Neural cell (in vitro differentiated cells): ENCODE results near the gene IFTAP. TPM values are rescaled to one million over a fixed set of nuclear protein-coding genes. Genes with fewer than 3 reads are reported as not detected.
A peak's percentile ranks its signal among the peaks of the same experiment; 100 is the strongest.

ENCODE experiments used
- H2AFZ ChIP-seq: fragments of 200-600, 300-800 bp; sonication (generic), shearing (Covaris generic); 2 replicates; pipeline ENCODE4 v1.6.0; 2014; ENCODE audit warnings: low read depth, mild to moderate bottlenecking, antibody characterized with exemption, low read length, moderate library complexity
- H3F3A ChIP-seq: fragments of 200-600 bp; shearing (Covaris generic); 2 replicates; pipeline ENCODE4 v1.6.1; 2016; ENCODE audit warnings: mild to moderate bottlenecking, moderate library complexity, mixed read lengths, antibody characterized with exemption, low read length; ENCODE audit not compliant: insufficient read depth, poor library complexity, severe bottlenecking
- H3K27ac ChIP-seq: fragments of 200-600, 300-800 bp; sonication (generic), shearing (Covaris generic); 2 replicates; pipeline ENCODE4 v1.5.1; 2014; ENCODE audit warnings: mild to moderate bottlenecking, low read length, moderate library complexity
- H3K27me3 ChIP-seq: fragments of 300-800, 200-600 bp; sonication (generic), shearing (Covaris generic); 2 replicates; pipeline ENCODE4 v1.6.0; 2014; ENCODE audit warnings: mild to moderate bottlenecking, low read depth, low read length, moderate library complexity; ENCODE audit not compliant: insufficient read depth
- H3K36me3 ChIP-seq: fragments of 300-800, 200-600 bp; sonication (generic), shearing (Covaris generic); 2 replicates; pipeline ENCODE4 v1.5.1; 2014; ENCODE audit warnings: mild to moderate bottlenecking, antibody characterized with exemption, low read length, moderate library complexity; ENCODE audit not compliant: insufficient read depth
- H3K4me2 ChIP-seq: fragments of 300-800, 200-600 bp; sonication (generic), shearing (Covaris generic); 2 replicates; pipeline ENCODE4 v1.6.0; 2014; ENCODE audit warnings: mild to moderate bottlenecking, low read length
- H3K4me3 ChIP-seq: fragments of 300-800, 200-600 bp; sonication (generic), shearing (Covaris generic); 2 replicates; pipeline ENCODE4 v1.5.1; 2014; ENCODE audit warnings: mild to moderate bottlenecking, low read length, moderate library complexity
- H3K79me2 ChIP-seq: fragments of 200-600 bp; shearing (Covaris generic); replicated peaks from 2 replicates; pipeline ENCODE4 v1.6.0; 2014; ENCODE audit warnings: mild to moderate bottlenecking, low read length, moderate library complexity; ENCODE audit not compliant: insufficient read depth
- H3K9ac ChIP-seq: fragments of 300-800, 200-600 bp; sonication (generic), shearing (Covaris generic); 2 replicates; pipeline ENCODE4 v1.6.1; 2016; ENCODE audit warnings: mild to moderate bottlenecking, low read length, mixed read lengths
- H3K9me2 ChIP-seq: fragments of 200-600 bp; shearing (Covaris generic); 2 replicates; pipeline ENCODE4 v1.6.1; 2016; ENCODE audit warnings: mild to moderate bottlenecking, low read length, mixed read lengths; ENCODE audit not compliant: insufficient read depth
- H3K9me3 ChIP-seq: fragments of 200-600, 300-800 bp; sonication (generic), shearing (Covaris generic); 2 replicates; pipeline ENCODE4 v1.6.1; 2016; ENCODE audit warnings: mild to moderate bottlenecking, mixed run types, low read length, moderate library complexity, mixed read lengths
- H4K20me1 ChIP-seq: fragments of 200-600 bp; shearing (Covaris generic); 2 replicates; pipeline ENCODE4 v1.6.1; 2016; ENCODE audit warnings: mild to moderate bottlenecking, mixed run types; ENCODE audit not compliant: insufficient read depth
- CTCF ChIP-seq: fragments of 450-650 bp; IDR thresholded peaks from 2 replicates; pipeline ENCODE4 v1.5.1; 2014; ENCODE audit warnings: antibody characterized with exemption, mild to moderate bottlenecking, moderate library complexity; ENCODE audit not compliant: poor library complexity, severe bottlenecking
- EP300 ChIP-seq: fragments of 450-650 bp; conservative IDR thresholded peaks from 2 replicates; pipeline ENCODE4 v1.6.1; 2014; ENCODE audit warnings: antibody characterized with exemption, mild to moderate bottlenecking, moderate library complexity; ENCODE audit not compliant: poor library complexity, severe bottlenecking
- EZH2 ChIP-seq: fragments of 200-600, 300-800 bp; shearing (Covaris generic), sonication (generic); IDR thresholded peaks from 2 replicates; pipeline ENCODE4 v1.6.1; 2014; ENCODE audit warnings: antibody characterized with exemption, low read length, borderline replicate concordance, mild to moderate bottlenecking; ENCODE audit not compliant: insufficient read depth, poor library complexity, severe bottlenecking
- POLR2AphosphoS5 ChIP-seq: IDR thresholded peaks from 2 replicates; pipeline ENCODE4 v1.6.1; 2012
- RAD21 ChIP-seq: fragments of 450-650 bp; conservative IDR thresholded peaks from 2 replicates; pipeline ENCODE4 v1.6.1; 2014; ENCODE audit warnings: antibody characterized with exemption, mild to moderate bottlenecking, moderate library complexity
- REST ChIP-seq: IDR thresholded peaks from 2 replicates; pipeline ENCODE4 v1.6.1; 2012; ENCODE audit warnings: borderline replicate concordance
- SMC3 ChIP-seq: fragments of 450-650 bp; conservative IDR thresholded peaks from 2 replicates; pipeline ENCODE4 v1.6.1; 2014; ENCODE audit warnings: antibody characterized with exemption, mild to moderate bottlenecking, moderate library complexity; ENCODE audit not compliant: poor library complexity
- TAF1 ChIP-seq: IDR thresholded peaks from 2 replicates; pipeline ENCODE4 v1.6.1; 2012; ENCODE audit warnings: low read depth
- polyA plus RNA-seq: library from polyadenylated mRNA; depleted of rRNA; stranded (reverse); fragments of >200 nt; gene quantifications from 2 replicates; pipeline ENCODE4 v1.2.3, GENCODE V29; 2014

Gene IFTAP
- polyA plus RNA-seq, 1 donor from 2014 or later: 71.9 TPM

DNA sequence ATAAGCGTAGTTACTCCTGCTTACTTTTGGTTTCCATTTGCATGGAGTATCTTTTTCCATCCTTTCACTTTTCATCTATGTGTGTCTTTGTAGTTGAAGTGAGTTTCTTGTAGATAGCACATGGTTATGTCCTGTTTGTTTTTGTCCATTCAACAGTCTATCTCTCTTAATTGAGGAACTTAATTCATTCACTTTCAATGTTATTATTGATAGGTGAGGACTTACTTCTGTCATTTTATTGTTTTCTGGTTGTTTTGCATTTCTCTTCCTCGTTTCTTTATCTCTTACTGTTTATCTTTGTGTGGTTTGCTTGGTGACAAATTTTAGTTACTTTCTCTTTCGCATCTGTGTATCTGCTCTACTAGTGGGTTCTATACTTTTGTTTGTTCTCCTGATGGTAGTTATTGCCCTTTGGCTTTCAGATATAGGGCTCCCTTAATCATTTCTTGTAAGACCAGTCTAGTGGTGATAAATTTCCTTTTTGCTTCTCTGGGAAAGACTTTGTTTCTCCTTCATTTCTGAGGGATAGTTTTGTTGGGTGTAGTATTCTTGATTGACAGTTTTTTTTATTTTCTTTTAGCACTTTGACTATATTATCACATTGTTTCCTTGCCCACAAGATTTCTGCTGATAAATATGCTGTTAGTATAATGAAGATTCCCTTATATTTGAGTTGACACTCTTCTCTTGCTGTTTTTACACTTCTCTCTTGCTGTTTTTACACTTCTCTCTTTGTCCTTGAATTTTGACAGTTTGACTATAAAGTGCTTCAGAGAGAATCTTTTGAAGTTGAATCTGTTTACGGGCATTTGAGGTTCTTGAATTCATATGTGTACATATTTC, 35.5 kb upstream of the IFTAP start:
- H3K36me3 ChIP-seq: no peaks in the 10 kb centered on the region
- H3K9me3 ChIP-seq: no peaks in the 10 kb centered on the region
- H3K27ac ChIP-seq: no peak overlapping the region
- H3K4me2 ChIP-seq: no peak overlapping the region
- H3F3A ChIP-seq: no peaks in the 10 kb centered on the region
- H4K20me1 ChIP-seq: no peaks in the 10 kb centered on the region
- H3K9ac ChIP-seq: no peak overlapping the region
- TF ChIP-seq EZH2: no peak
- TF ChIP-seq EP300: no peak
- TF ChIP-seq TAF1: no peak
- TF ChIP-seq POLR2AphosphoS5: no peak
- no peaks in the 10 kb centered on the region for H3K79me2 ChIP-seq
- H3K4me3 ChIP-seq: no peak overlapping the region
- no peaks in the 10 kb centered on the region for H3K27me3 ChIP-seq
- H3K9me2 ChIP-seq: no peaks in the 10 kb centered on the region
- no peak overlapping the region for H2AFZ ChIP-seq

GRCh38 chr11:36564376-36565030, 29.8 kb upstream of the IFTAP start:
- H3K4me3 ChIP-seq: peak overlapping the region; percentile 46
- H3K9ac ChIP-seq: no peak overlapping the region
- TF ChIP-seq CTCF (peak; percentile 88), POLR2AphosphoS5 (no peak), SMC3 (peak; percentile 89), RAD21 (peak; percentile 91), REST (no peak)

More at GRCh38 chr11:36564376-36565030, 29.8 kb upstream of the IFTAP start:
- H2AFZ ChIP-seq: no peak overlapping the region
- H3K9me3 ChIP-seq: no peaks in the 10 kb centered on the region
- H3K9me2 ChIP-seq: no peaks in the 10 kb centered on the region
- H3K36me3 ChIP-seq: no peaks in the 10 kb centered on the region
- H4K20me1 ChIP-seq: no peaks in the 10 kb centered on the region
- no peaks in the 10 kb centered on the region for H3F3A ChIP-seq
- H3K27ac ChIP-seq: no peak overlapping the region
- H3K4me2 ChIP-seq: no peak overlapping the region
- no peaks in the 10 kb centered on the region for H3K79me2 ChIP-seq
- H3K27me3 ChIP-seq: no peaks in the 10 kb centered on the region
